IPS-15b (cell line): ENCODE data around the gene PCDHGB4.
"Not testable (repeated sequence)": the region's sequence is repeated elsewhere in the genome, so short reads cannot be mapped to it uniquely, and the experiment has no call there.

Experiments used
- H3K27me3 ChIP-seq: one replicate; pipeline ENCODE4 v1.6.1; 2013; ENCODE audit warnings: low read length; ENCODE audit not compliant: control insufficient read depth, insufficient read depth
- H3K36me3 ChIP-seq: one replicate; pipeline ENCODE4 v1.6.1; 2013; ENCODE audit warnings: low read length; ENCODE audit not compliant: control insufficient read depth, insufficient read depth
- H3K4me1 ChIP-seq: one replicate; pipeline ENCODE4 v1.6.1; 2013; ENCODE audit warnings: mild to moderate bottlenecking, low read length; ENCODE audit not compliant: control insufficient read depth, insufficient read depth
- H3K4me3 ChIP-seq: one replicate; pipeline ENCODE4 v1.5.1; 2013; ENCODE audit warnings: low read depth, low read length
- H3K9ac ChIP-seq: one replicate; pipeline ENCODE4 v1.6.1; 2013; ENCODE audit warnings: low read depth, mild to moderate bottlenecking, low read length
- H3K9me3 ChIP-seq: one replicate; pipeline ENCODE4 v1.6.1; 2013; ENCODE audit warnings: mild to moderate bottlenecking, low read length; ENCODE audit not compliant: control insufficient read depth, insufficient read depth

Gene PCDHGB4

DNA sequence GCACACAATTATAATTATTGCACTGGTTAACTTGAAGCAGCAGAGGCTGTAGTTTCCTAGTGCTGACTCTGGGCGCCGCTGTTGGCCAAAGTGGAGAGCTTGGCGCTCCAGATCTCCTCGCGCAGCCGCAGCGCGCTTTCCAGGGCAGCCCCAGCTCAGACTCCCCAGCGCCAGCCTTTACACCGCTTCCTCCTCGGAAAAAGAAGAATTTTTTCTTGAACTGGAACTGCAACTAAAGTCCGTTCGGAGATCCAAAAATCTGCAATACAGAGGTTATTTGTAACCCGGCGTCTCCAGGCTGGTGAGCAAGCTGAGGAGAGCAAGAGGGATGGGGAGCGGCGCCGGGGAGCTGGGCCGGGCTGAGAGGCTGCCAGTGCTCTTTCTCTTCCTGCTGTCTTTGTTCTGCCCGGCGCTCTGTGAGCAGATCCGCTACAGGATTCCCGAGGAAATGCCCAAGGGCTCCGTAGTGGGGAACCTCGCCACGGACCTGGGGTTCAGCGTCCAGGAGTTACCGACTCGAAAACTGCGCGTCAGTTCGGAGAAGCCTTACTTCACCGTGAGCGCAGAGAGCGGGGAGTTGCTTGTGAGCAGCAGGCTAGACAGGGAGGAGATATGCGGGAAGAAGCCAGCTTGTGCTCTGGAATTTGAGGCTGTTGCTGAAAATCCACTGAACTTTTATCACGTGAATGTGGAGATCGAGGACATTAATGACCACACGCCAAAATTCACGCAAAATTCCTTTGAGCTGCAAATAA, at the start of gene PCDHGB4:
Gene PCDHGB4, plus strand, starts transcription at position 142 of the 755 bp plus-strand sequence. Its CDS starts 187 bp downstream, at position 329.
- not testable (repeated sequence) for H3K9ac ChIP-seq, H3K4me1 ChIP-seq, H3K36me3 ChIP-seq
- peaks cover 11% of the 10 kb centered on the region for H3K9me3 ChIP-seq
- H3K4me3 ChIP-seq: peak within 1 kb of the TSS; percentile 65
- H3K27me3 ChIP-seq: peaks cover 16% of the 10 kb centered on the region

DNA sequence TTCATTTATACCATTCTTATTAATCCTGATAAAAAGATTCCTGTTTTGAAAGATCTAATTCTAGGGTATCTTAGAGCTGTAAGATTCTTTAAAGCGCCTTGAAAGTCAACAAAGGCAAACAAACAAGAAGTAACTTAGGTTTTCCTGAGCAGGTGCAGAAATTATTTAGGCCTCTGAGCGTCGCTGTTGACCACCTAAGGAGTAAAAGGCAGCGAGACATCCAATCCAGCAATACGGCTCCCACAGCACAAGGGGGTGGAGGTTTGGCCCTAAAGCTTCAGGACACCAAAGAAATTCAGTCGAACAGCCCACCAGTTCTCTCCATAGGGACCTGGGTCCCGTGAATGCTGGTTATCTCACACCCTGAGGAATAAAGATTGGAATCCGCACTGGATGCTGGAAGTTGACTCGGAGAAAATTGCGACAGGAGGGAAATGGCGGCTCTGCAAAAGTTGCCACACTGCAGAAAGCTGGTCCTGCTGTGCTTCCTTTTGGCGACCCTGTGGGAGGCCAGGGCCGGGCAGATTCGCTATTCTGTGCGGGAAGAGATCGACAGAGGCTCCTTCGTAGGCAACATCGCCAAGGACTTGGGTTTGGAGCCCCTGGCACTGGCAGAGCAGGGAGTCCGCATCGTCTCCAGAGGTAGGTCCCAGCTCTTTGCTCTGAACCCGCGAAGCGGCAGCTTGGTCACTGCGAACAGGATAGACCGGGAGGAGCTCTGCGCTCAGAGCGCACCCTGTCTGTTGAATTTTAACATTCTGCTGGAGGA, 48.8 kb upstream of the PCDHGB4 start, which contains the start of gene PCDHGA2:
Gene PCDHGA2, plus strand, starts transcription at position 223 of the 769 bp plus-strand sequence.
- Histone ChIP-seq H3K9ac (no peak within 1 kb of the TSS), H3K9me3 (peaks cover 5% of the 10 kb centered on the region), H3K4me3 (peak within 1 kb of the TSS; percentile 39), H3K4me1 (no peaks in the 10 kb centered on the region), H3K36me3 (no peaks in the 10 kb centered on the region), H3K27me3 (no peaks in the 10 kb centered on the region)

DNA sequence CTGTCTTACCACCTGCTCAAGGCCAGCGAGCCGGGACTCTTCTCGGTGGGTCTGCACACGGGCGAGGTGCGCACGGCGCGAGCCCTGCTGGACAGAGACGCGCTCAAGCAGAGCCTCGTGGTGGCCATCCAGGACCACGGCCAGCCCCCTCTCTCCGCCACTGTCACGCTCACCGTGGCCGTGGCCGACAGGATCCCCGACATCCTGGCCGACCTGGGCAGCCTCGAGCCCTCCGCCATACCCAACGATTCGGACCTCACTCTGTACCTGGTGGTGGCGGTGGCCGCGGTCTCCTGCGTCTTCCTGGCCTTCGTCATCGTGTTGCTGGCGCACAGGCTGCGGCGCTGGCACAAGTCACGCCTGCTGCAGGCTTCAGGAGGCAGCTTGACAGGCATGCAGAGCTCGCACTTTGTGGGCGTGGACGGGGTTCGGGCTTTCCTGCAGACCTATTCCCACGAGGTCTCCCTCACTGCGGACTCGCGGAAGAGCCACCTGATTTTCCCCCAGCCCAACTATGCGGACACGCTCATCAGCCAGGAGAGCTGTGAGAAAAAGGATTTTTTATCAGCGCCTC, 46.6 kb upstream of the PCDHGB4 start:
- H3K4me1 ChIP-seq, H3K27me3 ChIP-seq, H3K4me3 ChIP-seq, H3K36me3 ChIP-seq, H3K9ac ChIP-seq: not testable (repeated sequence)
- peaks cover 13% of the 10 kb centered on the region for H3K9me3 ChIP-seq

DNA sequence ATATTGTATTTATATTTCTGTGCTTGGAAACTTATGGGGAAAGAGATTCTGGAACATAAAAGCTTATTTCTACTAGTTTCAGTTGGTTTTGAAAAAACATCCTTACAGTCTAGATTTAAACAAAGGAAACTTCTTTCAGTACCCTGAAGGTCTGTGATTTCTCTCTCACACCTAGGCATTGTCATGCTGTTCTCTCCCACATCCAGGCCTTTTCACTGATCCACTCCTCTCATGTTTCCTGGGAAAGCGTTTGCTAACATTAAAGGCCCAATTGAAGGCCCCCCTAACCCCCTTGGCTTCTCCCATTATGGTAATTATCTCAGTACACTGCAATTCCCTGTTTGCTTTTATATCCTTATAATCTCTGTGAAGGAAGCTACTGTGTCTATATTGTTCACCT, 44.7 kb upstream of the PCDHGB4 start:
- H3K36me3 ChIP-seq: no peaks in the 10 kb centered on the region
- H3K27me3 ChIP-seq: no peaks in the 10 kb centered on the region
- H3K4me1 ChIP-seq: no peaks in the 10 kb centered on the region
- no peak overlapping the region for H3K9ac ChIP-seq
- peaks cover 13% of the 10 kb centered on the region for H3K9me3 ChIP-seq
- H3K4me3 ChIP-seq: no peak overlapping the region

DNA sequence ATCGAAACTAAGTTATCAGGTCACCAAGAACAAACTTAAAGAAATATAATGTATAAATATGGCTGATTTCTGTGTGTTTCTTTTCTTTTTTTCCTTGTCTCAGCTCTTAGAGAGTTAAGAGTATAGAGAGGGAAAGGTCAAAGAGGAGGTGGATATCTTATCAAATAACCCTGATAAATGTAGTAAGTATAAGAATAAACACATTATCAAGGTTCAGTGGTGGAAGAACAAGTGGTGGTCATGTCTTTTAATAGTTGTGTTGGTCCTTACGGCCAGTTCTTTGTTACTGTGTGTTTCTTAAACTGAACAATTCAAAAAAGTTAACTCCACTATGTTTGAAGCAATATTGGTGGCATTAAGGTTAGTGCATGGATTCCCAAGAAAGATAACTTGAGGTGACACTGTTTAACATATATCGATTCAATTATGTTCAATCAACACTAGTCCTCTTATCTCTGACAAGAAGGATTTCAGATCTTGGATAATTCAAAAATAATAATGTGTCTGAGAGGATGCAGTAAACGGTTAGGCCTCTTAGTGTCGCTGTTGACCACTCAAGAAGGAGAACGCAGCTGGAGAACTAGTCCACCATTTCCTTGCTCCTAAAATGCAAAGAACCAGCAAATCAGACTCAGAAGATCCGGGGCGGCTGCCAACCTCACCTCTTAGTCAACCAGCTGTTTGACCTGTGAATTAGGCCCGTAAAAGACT, 44.1 kb upstream of the PCDHGB4 start, which contains the start of gene PCDHGA3:
Gene PCDHGA3, plus strand, starts transcription at position 588 of the 711 bp plus-strand sequence. CDS start 205 bp downstream, outside the sequence.
- Histone ChIP-seq H3K9me3 (peaks cover 13% of the 10 kb centered on the region), H3K4me1 (no peaks in the 10 kb centered on the region), H3K9ac (no peak within 1 kb of the TSS), H3K4me3 (no peak within 1 kb of the TSS), H3K36me3 (no peaks in the 10 kb centered on the region), H3K27me3 (no peaks in the 10 kb centered on the region)

DNA sequence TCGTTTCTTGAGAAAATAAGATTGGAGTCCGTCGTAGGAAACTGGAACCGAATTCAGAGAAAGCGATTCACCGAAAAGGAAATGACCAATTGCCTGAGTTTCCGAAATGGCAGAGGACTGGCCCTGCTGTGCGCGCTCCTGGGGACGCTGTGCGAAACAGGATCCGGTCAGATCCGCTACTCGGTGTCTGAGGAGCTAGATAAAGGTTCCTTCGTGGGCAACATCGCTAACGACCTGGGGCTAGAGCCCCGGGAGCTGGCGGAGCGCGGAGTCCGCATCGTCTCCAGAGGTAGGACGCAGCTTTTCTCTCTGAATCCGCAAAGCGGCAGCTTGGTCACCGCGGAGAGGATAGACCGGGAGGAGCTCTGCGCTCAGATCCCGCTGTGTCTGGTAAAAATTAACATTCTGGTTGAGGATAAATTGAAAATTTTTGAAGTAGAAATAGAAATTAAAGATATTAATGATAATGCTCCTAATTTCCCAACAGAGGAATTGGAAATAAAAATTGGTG, 43.5 kb upstream of the PCDHGB4 start:
- no peaks in the 10 kb centered on the region for H3K27me3 ChIP-seq
- no peak overlapping the region for H3K9ac ChIP-seq
- H3K4me3 ChIP-seq: no peak overlapping the region
- peaks cover 13% of the 10 kb centered on the region for H3K9me3 ChIP-seq
- H3K36me3 ChIP-seq: no peaks in the 10 kb centered on the region
- H3K4me1 ChIP-seq: no peaks in the 10 kb centered on the region

DNA sequence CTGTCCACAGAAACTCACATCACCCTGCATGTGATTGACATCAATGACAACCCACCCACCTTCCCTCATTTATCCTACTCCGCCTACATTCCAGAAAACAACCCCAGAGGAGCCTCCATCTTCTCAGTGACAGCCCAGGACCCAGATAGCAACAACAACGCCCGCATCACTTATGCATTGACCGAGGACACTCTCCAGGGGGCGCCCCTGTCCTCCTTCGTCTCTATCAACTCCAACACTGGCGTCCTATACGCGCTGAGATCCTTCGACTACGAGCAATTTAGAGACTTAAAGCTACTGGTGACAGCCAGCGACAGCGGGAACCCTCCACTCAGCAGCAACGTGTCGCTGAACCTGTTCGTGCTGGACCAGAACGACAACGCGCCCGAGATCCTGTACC, 42.2 kb upstream of the PCDHGB4 start:
- peaks cover 8% of the 10 kb centered on the region for H3K9me3 ChIP-seq

DNA sequence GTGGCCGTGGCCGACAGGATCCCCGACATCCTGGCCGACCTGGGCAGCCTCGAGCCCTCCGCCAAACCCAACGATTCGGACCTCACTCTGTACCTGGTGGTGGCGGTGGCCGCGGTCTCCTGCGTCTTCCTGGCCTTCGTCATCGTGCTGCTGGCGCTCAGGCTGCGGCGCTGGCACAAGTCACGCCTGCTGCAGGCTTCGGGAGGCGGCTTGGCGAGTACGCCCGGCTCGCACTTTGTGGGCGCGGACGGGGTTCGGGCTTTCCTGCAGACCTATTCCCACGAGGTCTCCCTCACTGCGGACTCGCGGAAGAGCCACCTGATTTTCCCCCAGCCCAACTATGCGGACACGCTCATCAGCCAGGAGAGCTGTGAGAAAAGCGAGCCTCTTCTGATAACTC, 41.5 kb upstream of the PCDHGB4 start:
- not testable (repeated sequence) for H3K27me3 ChIP-seq, H3K36me3 ChIP-seq, H3K4me1 ChIP-seq, H3K9ac ChIP-seq, H3K4me3 ChIP-seq, H3K9me3 ChIP-seq

More for the DNA sequence above, 42.2 kb upstream of the PCDHGB4 start:
- no peak overlapping the region for H3K4me3 ChIP-seq
- H3K36me3 ChIP-seq: no peaks in the 10 kb centered on the region
- no peaks in the 10 kb centered on the region for H3K27me3 ChIP-seq
- no peaks in the 10 kb centered on the region for H3K4me1 ChIP-seq
- H3K9ac ChIP-seq: no peak overlapping the region

DNA sequence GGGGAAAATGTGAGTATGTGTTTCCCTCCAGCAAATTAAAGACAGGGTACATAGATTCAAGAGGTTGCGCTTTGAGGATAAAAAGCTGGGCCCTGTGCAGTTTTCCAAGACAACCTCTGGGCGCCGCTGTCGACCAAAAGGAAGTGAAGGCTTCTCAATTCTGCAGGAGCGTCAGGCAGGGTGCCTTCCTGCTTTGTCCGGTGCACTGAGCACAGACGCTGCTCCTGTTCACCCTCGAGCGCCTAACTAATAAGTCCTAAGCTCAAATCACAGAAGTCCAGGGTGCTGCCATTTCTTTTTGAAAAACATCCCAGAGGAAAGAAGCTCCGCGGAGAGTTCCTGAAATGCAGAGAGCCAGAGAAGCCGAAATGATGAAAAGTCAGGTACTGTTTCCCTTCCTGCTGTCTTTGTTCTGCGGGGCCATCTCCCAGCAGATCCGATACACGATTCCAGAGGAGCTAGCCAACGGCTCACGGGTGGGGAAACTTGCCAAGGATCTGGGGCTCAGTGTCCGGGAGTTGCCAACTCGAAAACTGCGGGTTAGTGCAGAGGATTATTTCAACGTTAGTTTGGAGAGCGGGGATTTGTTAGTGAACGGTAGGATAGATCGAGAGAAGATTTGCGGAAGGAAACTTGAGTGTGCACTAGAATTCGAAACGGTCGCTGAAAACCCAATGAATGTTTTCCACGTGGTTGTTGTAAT, 37.4 kb upstream of the PCDHGB4 start, which contains the start of gene PCDHGB1:
Gene PCDHGB1, plus strand, starts transcription at position 183 of the 703 bp plus-strand sequence. Its CDS starts 162 bp downstream, at position 345.
- Histone ChIP-seq H3K9ac (peak within 1 kb of the TSS; percentile 37), H3K9me3 (peaks cover under 1% of the 10 kb centered on the region)

DNA sequence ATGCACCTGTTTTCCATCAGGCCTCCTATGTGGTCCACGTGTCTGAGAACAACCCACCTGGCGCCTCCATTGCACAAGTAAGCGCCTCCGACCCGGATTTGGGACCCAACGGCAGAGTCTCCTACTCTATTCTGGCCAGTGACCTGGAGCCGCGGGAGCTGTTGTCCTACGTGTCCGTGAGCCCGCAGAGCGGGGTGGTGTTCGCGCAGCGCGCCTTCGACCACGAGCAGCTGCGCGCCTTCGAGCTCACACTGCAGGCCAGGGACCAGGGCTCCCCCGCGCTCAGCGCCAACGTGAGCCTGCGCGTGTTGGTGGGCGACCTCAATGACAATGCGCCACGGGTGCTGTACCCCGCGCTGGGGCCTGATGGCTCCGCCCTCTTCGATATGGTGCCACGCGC, 35.9 kb upstream of the PCDHGB4 start:
- Histone ChIP-seq H3K9me3 (peaks cover 3% of the 10 kb centered on the region), H3K36me3 (no peaks in the 10 kb centered on the region), H3K4me3 (no peak overlapping the region), H3K4me1 (no peaks in the 10 kb centered on the region), H3K27me3 (no peaks in the 10 kb centered on the region), H3K9ac (no peak overlapping the region)

More for the DNA sequence above, 37.4 kb upstream of the PCDHGB4 start, which contains the start of gene PCDHGB1:
- H3K36me3 ChIP-seq: no peaks in the 10 kb centered on the region
- H3K27me3 ChIP-seq: no peaks in the 10 kb centered on the region
- peak within 1 kb of the TSS; percentile 41 for H3K4me3 ChIP-seq
- no peaks in the 10 kb centered on the region for H3K4me1 ChIP-seq
